Ascending aorta (tissue), 2 donors: Measurements from ENCODE around the gene SH3BGRL3. TPM values are rescaled to one million over a fixed set of nuclear protein-coding genes. Genes with fewer than 3 reads are reported as not detected.

Experiments
- DNase-seq, 2 donors: peaks; one replicate each; pipeline ENCODE4 v3.0.0-alpha.2; 2019; ENCODE audit warnings: low spot score in 2 of 2
- H3K27ac ChIP-seq, 2 donors: fragments of 200-600 bp; sonication (generic); one replicate each; pipeline ENCODE4 v1.5.1; 2016 to 2017; ENCODE audit warnings: mild to moderate bottlenecking in 1 of 2
- H3K27me3 ChIP-seq: fragments of 200-600 bp; sonication (generic); one replicate; pipeline ENCODE4 v1.5.1; 2017
- H3K36me3 ChIP-seq, 2 donors: fragments of 200-600 bp; sonication (generic); one replicate each; pipeline ENCODE4 v1.5.1; 2016
- H3K4me1 ChIP-seq, 2 donors: fragments of 200-600 bp; sonication (generic); one replicate each; pipeline ENCODE4 v1.5.1; 2016 to 2017; ENCODE audit warnings: mild to moderate bottlenecking in 1 of 2
- H3K4me3 ChIP-seq, 2 donors: fragments of 200-600 bp; sonication (generic); one replicate each; pipeline ENCODE4 v1.5.1; 2016 to 2017; ENCODE audit warnings: mild to moderate bottlenecking in 1 of 2
- H3K9me3 ChIP-seq, 2 donors: fragments of 200-600 bp; sonication (generic); one replicate each; pipeline ENCODE4 v1.5.1; 2016
- intact Hi-C: fragments of 100-400 bp; cut with DNase I; formaldehyde crosslinking; loops from one replicate; pipeline ENCODE4 v1.15.1; 2023
- total RNA-seq: library from RNA; depleted of rRNA; stranded (reverse); fragments of >200 nt; gene quantifications from one replicate; pipeline ENCODE4 v1.1.0, GENCODE V29; 2016
- TF ChIP-seq, protein P1 (sequence below), 3 experiments: fragments of 200-600 bp in 2 of 3; fragments of 450-650 bp in 1 of 3; sonication (generic) in 2 of 3; IDR thresholded peaks; one replicate each; pipeline ENCODE4 v1.5.1; 2016 to 2019; ENCODE audit warnings: antibody characterized with exemption in 3 of 3, mild to moderate bottlenecking in 1 of 3, moderate library complexity in 1 of 3

Gene SH3BGRL3
- total RNA-seq, 1 donor from 2014 or later = 228 TPM

DNA sequence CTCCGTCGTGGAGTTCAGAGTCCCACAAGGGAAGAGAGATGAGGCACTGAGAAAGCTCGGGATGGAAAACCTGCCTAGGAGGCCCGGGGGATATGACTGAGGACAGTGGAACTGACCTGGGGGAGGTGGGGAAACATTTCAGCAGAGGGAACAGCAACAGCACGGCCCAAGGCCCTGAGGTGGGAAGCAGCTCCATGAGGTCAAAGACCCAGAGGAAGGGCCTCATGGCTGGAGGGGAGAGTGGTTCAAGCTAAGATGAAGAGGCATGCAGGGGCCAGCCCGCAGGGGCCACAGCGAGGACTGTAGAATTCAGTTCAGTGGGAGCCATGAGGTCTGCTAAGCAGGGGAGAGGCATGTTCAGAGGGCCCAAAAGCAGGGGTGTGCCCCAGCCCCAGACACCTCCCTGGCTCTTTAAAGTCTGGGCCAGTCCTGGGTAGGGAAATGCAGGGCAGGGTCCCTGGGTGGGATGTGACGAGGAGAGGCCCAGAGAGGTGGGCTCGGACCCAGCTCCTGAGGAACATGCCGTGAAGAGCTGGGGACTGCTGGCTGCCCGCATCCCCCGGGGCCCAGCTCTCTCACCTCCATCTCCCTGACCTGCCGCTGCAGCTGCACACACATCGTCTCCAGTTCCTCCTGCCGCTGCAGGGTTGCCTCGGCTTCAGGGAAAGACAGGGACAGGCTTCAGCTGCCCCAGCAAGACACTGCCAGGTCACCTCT, 16.6 kb downstream of the SH3BGRL3 start:
- no peak overlapping the region for H3K27ac ChIP-seq
- H3K27me3 ChIP-seq = no peaks in the 10 kb centered on the region
- DNase-seq = no peak
- no peaks in the 10 kb centered on the region for H3K36me3 ChIP-seq
- H3K4me1 ChIP-seq = no peaks in the 10 kb centered on the region
- H3K9me3 ChIP-seq = no peaks in the 10 kb centered on the region
- TF ChIP-seq, protein P1, sequence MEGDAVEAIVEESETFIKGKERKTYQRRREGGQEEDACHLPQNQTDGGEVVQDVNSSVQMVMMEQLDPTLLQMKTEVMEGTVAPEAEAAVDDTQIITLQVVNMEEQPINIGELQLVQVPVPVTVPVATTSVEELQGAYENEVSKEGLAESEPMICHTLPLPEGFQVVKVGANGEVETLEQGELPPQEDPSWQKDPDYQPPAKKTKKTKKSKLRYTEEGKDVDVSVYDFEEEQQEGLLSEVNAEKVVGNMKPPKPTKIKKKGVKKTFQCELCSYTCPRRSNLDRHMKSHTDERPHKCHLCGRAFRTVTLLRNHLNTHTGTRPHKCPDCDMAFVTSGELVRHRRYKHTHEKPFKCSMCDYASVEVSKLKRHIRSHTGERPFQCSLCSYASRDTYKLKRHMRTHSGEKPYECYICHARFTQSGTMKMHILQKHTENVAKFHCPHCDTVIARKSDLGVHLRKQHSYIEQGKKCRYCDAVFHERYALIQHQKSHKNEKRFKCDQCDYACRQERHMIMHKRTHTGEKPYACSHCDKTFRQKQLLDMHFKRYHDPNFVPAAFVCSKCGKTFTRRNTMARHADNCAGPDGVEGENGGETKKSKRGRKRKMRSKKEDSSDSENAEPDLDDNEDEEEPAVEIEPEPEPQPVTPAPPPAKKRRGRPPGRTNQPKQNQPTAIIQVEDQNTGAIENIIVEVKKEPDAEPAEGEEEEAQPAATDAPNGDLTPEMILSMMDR (IDR thresholded peaks at IDR 0.05) = no peak
- intact Hi-C loops = no loop called here
- no peak overlapping the region for H3K4me3 ChIP-seq

DNA sequence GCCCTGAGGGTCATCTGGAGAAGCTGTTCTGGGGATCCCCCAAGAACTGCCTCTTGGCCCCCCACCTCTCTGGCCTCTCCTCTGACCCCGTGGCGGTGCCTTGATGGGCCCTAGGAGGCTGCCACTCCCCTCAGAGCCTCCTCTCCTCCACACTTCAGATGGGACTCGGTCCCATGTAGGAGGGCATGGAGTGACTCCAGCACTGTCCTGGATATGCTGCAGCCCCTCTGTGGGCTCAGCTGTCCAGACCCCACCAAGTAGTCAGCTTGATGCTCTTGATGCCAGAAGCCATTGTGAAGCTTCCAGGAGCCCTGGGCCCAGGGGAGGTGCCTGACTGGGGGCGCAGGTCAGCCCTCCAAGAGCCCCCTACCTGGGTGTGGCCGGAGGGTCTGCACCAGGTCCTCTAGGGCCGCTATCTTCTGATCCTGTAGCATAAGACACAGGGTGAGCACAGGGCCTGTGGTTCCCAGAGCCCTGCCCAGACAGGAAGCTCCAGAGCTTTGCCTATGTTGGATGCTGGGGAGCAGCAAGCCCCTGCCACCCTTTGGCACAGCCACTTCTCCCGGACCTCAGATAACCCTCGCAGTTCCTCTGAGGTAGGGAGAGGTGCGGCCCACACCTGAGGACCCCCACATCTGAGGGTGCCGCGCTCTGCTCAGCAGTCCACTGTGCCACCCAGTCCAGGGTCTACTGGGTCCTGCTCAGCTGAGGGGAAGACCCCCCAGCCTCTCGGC, 17.3 kb downstream of the SH3BGRL3 start:
- intact Hi-C loops = no loop called here
- Histone ChIP-seq H3K27ac (no peak overlapping the region), H3K27me3 (no peaks in the 10 kb centered on the region), H3K36me3 (no peaks in the 10 kb centered on the region), H3K9me3 (no peaks in the 10 kb centered on the region), H3K4me3 (no peak overlapping the region), H3K4me1 (no peaks in the 10 kb centered on the region)
- no peak for DNase-seq
- TF ChIP-seq, protein P1 (IDR thresholded peaks at IDR 0.05) = no peak

DNA sequence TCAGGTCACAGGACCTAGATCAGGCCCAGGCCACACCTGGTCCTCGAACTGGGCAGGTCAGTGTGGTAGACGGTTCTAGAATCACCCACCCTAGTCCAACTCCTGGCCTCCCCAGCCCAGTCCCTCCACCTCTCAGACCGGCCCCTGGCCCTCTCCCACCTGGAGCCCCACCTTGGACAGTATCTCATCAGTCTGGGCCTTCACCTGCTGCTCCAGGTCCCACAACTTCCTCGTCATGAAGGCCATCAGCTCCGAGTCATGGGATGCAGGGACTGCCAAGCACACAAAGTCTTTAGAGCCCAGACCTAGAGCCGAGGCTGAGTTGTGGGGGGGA, 17.9 kb downstream of the SH3BGRL3 start:
- intact Hi-C loops = no loop called here
- Histone ChIP-seq H3K4me3 (no peak overlapping the region), H3K4me1 (no peaks in the 10 kb centered on the region), H3K9me3 (no peaks in the 10 kb centered on the region), H3K36me3 (no peaks in the 10 kb centered on the region), H3K27ac (no peak overlapping the region), H3K27me3 (no peaks in the 10 kb centered on the region)
- DNase-seq = no peak
- TF ChIP-seq, protein P1 (IDR thresholded peaks at IDR 0.05) = no peak

DNA sequence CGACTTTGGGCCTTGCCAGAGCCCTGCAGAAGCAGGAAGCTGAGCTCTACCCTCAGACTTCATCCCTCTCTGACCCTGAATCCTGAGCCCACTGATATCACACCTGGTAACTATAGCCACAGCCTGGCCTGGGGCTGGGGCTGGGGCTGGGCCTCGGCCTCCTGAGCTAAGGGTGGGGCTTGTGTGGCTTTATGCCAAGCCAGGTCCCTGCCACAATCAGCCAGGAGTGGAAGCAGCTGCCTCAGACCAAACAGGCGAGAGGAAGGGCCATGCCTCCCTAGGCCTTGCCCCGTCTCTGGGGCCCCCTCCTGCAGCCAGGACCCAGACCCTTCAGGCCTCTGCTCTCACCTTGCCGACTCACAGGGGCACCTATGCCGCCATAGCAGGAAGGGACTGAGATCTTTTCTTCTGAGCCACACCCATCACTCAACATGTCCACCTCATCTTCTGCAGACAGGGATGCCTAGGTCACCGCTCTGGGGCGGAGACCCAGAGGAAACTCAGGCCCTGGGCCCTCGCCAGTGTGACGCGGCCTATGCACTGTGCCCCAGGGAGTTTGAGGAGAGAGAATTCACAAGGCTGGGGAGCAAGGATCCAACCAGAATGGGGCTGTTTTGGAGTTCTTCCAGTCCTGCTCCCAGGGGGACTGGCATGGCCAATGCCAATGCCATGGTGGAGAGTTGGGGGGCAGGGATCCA, 20.8 kb downstream of the SH3BGRL3 start:
- Histone ChIP-seq H3K36me3 (no peaks in the 10 kb centered on the region), H3K4me1 (peaks cover under 1 to 2% of the 10 kb centered on the region in 2 donors), H3K4me3 (no peak overlapping the region), H3K9me3 (no peaks in the 10 kb centered on the region), H3K27me3 (no peaks in the 10 kb centered on the region), H3K27ac (no peak overlapping the region)
- DNase-seq = no peak
- intact Hi-C loops = no loop called here
- TF ChIP-seq, protein P1 (IDR thresholded peaks at IDR 0.05) = no peak

DNA sequence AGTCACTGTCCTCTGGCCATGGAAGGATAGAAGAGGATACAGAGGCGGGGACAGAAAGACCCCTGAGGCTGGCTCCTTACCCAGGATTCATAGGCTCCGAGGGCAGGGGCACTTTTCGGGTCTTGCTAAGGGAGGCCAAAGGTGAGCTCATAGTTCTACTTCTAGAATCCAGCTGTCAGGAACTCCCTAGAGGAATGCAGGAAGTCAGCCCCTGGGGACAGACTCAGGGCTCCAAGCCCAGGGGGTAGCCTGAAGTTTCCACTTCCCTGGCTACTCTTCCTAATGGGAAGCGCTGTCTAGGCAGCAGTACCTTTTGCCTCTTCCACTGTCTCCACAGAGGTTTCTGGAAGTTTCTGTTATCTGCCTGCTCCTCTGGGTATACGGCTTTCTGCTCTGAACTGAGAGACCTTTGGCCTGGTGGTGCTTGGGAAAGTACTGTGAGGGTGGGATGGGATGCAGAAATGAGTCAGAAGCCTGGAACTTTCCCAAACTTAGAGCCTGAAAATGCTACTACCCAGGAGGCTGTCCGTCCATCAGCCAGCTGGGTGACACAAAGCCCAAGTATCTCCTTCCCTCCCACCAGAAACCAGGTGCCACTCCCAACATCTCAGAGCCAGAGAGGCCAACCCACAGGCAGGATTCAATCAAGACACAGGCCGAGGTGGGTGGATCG, 23.0 kb downstream of the SH3BGRL3 start:
- no peaks in the 10 kb centered on the region for H3K9me3 ChIP-seq
- no peak overlapping the region for H3K27ac ChIP-seq
- peaks cover 5 to 8% of the 10 kb centered on the region in 2 donors for H3K4me1 ChIP-seq
- H3K36me3 ChIP-seq = no peaks in the 10 kb centered on the region
- H3K27me3 ChIP-seq = no peaks in the 10 kb centered on the region
- intact Hi-C loops = no loop called here
- TF ChIP-seq, protein P1 (IDR thresholded peaks at IDR 0.05) = no peak
- H3K4me3 ChIP-seq = no peak overlapping the region
- no peak for DNase-seq
